Mammary epithelial cell (primary cell): ENCODE results near the gene C3orf33.

Experiments used
- EZH2 ChIP-seq: IDR thresholded peaks from 2 replicates; pipeline ENCODE4 v1.6.1; 2012; ENCODE audit warnings: low read length, inconsistent platforms, borderline replicate concordance
- TF ChIP-seq, protein P1 (sequence below), 2 donors: IDR thresholded peaks in 1 of 2; conservative IDR thresholded peaks in 1 of 2; 2 replicates each; pipeline ENCODE4 v1.5.1; 2011 to 2012; ENCODE audit warnings: inconsistent platforms in 2 of 2, low read length in 2 of 2, mild to moderate bottlenecking in 2 of 2, control low read depth in 1 of 2, low read depth in 1 of 2; ENCODE audit not compliant: insufficient read depth in 1 of 2; ENCODE audit errors: extremely low read depth in 1 of 2

GRCh38 chr3:155852341-155852740, 46.3 kb upstream of the C3orf33 start:
- TF ChIP-seq, protein P1, sequence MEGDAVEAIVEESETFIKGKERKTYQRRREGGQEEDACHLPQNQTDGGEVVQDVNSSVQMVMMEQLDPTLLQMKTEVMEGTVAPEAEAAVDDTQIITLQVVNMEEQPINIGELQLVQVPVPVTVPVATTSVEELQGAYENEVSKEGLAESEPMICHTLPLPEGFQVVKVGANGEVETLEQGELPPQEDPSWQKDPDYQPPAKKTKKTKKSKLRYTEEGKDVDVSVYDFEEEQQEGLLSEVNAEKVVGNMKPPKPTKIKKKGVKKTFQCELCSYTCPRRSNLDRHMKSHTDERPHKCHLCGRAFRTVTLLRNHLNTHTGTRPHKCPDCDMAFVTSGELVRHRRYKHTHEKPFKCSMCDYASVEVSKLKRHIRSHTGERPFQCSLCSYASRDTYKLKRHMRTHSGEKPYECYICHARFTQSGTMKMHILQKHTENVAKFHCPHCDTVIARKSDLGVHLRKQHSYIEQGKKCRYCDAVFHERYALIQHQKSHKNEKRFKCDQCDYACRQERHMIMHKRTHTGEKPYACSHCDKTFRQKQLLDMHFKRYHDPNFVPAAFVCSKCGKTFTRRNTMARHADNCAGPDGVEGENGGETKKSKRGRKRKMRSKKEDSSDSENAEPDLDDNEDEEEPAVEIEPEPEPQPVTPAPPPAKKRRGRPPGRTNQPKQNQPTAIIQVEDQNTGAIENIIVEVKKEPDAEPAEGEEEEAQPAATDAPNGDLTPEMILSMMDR (conservative IDR thresholded peaks at IDR 0.05 in 1 of 2, IDR thresholded peaks at IDR 0.05 in 1 of 2; ENCODE audit: extremely low read depth in 1 of 2, insufficient read depth in 1 of 2, low read depth in 1 of 2, low read length in 2 of 2) = no peak
- no peak for TF ChIP-seq EZH2
